GM19193 (cell line): ENCODE measurements around the gene RNF135.

ENCODE experiments used
- POLR2A ChIP-seq: IDR thresholded peaks from 4 replicates; pipeline ENCODE4 v1.6.1; 2011; ENCODE audit not compliant: insufficient read depth, insufficient read length; ENCODE audit errors: extremely low read depth

The RNF135 gene

DNA sequence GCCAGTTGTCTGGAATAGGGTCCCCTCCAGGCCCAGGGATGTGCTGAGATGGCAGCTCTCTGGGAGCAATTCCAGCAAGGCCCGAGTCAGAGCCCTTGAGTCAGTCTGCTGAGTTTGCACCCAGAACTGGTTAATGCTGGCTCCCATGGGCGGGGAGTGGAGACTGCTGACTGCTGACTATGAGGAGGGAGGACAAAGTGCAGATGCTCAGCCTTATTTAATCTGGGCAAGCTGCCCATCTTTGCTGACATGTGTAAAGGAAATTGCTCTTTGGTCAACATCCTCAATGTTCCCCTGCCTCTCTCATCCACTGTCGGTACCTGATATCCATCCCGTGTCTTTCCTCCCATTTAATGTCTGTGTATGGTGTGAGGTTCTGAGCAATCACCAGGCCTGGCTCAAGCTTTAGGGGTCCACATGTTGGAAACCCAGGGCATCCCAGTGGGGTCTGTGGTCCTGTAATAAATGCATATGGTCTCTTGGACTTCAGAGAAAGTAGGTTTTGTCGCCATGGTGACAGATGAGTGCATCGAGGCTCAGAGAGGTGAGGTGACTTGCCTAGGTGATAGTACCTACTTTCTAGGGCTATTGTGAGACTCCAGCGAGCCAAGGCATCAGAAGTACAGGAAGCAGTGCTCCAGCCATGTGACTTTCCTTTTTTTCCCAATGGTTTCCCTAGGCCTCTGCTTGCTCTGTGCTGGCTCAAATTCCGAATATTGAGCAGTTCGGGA, 20.0 kb upstream of the RNF135 start:
- TF ChIP-seq POLR2A: no peak

DNA sequence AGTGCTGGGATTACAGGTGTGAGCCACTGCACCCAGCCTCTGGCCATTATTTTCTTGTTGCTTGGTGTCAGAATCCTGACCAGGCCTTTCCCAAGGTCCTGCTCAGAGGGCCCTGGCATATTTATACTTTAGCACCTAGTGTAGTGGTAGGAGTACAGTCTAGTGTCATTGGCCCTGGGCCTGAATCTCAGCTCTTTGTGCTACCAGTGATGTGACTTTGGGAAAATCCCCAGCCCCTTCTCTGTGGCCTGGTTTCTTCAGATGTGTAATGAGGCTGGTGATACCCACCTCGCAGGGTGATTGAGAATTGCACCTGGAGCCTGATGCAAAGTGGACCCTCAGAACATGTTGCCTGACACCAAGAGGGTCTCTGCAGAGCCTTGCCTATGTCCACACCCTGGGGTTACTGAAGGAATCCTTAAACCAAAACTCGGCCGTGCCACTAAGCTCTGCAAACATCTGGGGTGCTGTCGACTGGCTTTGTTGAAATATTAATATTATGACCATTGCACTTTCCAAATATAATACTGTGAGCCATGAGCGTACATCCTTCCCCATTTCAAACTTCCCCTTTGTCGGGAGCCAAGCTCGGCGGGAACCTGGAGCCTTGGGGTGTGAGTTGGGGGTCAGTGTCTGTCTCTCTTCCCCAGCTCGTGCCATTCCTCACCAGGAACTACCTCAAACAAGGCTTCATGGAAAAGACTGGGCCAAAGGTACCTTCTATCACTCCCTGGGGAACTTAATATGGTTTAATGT, 18.0 kb upstream of the RNF135 start:
- no peak for TF ChIP-seq POLR2A

DNA sequence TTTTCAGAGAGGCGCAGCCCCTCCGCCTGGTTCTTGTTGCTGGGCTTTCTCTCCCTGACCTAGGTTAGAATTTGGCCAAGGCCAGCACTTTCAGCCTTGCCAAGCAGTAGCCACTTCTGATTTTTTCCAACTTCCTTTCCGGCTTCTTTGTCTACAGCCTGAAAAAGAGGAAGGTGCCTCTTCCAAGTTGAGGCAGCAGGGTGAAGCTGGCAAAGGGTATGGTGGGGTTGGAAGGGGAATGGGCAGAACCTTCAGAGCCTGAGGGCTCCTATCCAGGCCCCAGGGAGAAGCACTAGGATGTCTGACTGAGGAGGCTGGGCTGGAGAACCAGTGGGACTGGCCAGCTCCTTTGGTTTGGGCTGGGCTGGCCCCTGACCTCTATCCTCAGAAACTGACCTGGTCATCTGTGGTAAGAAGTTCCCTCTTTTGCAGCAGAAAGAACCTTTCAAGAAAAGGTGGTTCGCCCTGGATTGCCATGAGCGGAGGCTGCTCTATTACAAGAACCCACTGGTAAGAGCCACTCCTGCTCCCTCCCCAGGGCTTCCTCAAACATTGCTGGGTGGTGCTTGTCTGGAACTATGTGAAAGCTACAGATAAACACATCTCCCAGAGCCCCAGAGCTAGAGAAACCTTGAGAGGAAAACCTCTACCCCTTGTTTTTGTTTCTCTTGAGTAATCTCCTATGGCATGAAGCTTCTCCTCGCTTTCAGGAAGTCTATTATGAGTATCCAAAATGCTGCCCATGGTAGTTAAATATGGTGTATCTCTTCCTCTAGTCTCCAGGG, 16.6 kb upstream of the RNF135 start:
- no peak for TF ChIP-seq POLR2A

DNA sequence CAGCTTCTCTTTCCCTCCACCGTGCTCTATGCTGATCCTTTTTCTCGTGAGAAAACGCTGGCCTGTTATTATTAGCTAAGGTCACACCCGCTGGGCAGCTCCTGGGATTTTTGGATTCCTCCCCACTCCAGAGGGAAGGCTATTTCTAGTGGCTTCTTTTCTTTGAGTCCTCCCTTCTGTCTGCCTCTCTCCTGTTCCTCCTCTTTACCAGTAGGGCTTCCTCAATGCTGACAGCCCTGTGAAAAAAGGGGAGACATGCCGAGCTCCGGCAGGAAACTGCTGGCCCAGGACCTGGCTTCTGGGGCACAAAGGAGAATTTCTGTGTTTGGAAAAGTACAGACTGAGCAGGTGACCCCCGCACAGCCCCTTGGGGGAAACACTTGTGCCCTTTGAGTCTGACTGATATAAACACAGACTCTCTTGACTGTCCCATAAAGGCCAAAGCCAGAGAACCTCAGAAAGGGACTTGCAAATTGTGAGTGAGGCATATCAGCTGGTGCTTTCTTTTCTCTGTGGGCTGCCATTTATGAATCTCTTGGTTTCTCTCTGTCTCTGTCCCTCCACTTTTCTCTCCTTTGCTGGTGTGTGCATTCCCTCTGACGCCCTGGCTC, 14.0 kb upstream of the RNF135 start:
- TF ChIP-seq POLR2A: no peak

DNA sequence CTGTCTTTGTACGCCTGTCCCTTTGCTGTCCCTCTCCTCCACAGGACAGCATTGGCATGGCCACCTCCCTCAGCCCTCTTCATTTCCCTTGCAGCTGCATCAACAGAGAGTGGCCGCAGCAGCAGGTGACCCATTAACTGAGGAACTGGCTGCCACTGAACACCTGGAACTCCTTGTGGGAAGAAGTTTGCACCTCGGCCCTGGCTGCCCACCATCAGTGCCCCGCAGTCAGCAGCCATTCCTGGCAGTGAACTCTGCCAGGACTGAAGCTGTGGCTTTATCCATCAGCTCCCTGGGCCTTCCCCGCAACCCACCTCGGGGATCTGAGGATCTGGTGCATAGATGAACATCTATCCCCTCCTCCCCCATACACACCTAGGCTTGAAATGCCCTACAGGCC, 13.1 kb upstream of the RNF135 start:
- TF ChIP-seq POLR2A: no peak

DNA sequence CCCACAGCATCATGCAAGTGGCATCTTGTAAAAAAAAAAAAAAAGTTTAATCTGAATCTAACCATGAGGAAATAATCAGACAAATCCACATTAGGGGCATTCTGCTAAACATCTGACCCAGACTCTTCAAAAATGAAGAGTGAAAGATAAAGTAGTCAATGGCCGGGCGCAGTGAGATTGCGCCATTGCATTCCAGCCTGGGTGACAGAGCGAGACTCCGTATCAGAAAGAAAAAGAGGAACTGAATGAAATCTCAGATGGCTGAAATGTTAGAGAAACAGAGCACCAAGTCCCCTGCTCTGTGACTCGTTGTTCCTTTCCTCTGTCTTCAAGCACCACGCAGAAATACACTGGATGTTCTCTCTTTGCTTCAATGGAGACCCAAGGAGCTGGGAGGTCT, 12.7 kb upstream of the RNF135 start:
- TF ChIP-seq POLR2A: no peak

DNA sequence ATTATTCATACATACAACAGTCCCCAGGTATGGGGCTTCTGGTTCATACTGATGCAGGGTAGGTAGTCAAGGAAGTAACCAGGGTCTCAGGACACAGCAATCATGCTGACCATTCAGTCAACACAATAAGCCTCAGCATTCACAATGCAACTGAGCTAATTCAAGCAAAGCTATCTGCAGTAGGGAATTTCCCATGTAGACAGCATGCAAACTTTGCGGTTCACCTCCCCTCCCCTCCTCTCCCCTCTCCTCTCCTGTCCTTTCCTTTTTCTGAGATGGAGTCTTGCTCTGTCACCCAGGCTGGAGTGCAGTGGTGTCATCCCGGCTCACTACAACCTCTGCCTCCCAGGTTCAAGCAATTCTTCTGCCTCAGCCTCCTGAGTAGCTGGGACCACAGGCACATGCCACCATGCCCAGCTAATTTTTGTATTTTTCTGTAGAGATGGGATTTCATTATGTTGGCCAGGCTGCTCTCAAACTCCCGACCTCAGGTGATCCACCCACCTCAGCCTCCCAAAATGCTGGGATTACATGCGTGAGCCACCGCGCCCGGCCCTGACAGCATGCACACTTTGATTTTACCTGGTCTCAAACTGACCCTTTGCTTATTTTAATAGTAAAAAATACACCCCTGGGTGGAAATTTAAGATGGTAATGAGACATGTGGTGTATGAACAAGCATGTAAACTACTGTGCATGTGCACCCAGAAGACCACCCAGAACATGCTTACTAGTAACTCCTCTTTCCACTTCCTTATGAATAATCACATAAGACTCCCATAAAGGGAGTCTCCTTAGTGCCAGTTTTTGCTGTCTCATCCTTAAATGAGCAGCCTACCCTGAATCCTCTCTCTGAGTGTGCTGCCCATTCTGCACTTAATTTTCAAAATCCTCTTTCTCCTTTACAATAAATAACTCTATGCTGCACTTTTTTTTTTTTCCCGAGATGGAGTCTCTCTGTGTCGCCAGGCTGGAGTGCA, 9.3 kb upstream of the RNF135 start:
- no peak for TF ChIP-seq POLR2A

DNA sequence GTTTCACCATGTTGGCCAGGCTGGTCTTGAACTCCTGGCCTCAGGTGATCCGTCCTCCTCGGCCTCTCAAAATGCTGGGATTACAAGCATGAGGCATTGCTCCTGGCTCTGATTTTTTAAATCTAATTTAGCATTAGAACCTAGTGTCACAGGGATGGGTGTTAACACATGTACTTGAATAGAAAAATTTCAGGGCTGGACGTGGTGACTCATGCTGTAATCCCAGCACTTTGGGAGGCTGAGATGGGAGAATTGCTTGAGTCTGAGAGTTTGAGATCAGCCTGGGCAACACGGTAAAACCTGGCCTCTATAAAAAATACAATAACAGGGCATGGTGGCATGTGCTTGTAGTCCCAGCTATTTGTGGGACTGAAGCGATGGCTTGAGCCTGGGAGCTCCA, 6.0 kb upstream of the RNF135 start:
- no peak for TF ChIP-seq POLR2A

DNA sequence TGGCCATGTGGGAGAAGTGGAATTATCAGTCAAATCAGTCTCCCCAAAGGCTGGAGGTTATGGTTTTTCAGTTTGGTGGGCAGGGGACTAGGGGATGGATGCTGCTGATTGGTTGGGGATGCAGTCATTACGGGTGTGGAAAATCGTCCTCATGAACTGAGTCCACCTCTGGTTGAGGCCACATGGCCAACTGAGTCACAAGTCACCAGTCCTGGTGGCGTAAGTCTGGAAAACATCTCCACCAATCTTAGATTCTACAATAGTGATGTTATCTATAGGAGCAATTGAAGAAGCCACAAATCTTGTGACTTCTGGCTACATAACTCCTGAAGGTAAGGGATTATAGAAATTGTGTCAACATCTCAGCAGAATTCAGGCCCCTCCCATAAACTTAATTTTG, 5.2 kb upstream of the RNF135 start:
- no peak for TF ChIP-seq POLR2A

DNA sequence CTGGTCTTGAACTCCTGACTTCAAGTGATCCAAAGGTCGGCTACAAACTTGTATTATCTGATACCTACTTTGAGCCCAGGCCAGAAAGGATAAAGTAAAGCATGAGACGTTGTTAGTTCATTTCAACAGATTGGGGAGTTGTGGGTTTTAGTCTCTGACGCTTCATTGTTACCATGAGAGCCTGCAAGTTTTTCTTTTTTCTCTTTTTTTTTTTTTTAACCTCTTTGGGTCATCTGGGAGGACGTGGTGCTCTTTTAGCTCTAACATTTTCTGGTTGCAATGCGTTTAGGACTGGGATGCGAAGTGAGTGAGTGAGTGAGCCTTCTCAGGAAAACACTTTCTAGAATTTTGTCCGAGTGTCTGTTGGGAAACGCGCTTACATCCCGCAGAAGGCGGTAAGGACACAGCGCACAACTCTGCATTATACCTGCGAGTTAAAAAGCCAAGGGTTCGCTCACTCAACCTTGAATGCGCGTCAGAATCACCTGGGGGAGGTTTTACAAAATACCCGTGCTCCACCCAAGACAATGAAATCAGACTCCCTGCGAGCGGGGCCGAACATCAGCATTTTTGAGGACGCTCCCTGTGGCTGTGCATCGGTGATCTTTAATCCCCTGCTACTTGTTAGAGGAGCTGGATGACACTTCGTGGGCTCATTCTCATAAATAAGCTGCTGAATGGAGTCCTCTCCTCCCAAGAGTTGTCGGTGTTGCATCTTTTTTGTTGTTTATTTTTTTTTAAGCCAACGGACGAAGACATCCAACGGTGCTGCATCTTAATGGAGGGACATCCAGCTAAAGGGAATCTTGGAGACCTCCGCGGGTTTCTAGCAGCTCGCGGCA, 629 bp upstream of the RNF135 start:
- TF ChIP-seq POLR2A: no peak

DNA sequence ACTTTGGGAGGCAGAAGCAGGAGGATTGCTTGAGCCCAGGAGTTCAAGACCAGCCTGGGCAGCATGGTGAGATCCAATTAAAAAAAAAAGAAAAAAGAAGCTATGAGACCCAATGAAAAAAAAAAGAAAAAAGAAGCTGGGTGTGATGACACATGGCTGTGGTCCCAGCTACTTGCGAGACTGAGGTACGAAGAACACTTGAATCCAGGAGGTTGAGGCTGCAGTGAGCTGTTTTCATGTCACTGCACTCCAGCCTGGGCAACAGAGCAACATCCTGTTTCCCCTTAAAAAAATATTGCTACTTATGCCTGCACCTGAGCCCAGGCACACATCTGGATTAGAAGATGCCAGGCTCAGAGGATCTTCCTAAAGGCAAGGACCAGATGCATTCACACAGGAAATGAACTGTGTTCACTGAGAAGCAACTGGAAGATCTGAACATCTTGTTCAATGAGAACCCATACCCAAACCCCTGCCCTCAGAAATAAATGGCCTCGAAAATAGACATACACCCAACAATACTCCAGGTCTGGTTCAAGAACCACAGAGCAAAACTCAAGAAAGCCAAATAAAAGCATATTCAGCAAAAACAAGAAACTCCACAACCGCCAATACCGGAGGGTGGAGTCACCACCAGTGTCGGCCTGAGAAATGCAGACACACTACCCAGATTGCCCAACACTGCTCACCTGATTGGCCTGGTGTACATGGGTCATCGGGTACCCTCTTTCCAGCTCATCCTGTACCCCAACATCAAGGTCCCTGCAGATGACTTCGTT, 4.4 kb downstream of the RNF135 start:
- TF ChIP-seq POLR2A: no peak
